Measurements from ENCODE around the gene TBX2.

Gene TBX2

GRCh38 chr17:61456061-61456681 lies 56.5 kb downstream of the TBX2 start:
- DNase-seq, result no peak

GRCh38 chr17:61456688-61457225 lies 57.1 kb downstream of the TBX2 start:
- no peak for DNase-seq

DNA sequence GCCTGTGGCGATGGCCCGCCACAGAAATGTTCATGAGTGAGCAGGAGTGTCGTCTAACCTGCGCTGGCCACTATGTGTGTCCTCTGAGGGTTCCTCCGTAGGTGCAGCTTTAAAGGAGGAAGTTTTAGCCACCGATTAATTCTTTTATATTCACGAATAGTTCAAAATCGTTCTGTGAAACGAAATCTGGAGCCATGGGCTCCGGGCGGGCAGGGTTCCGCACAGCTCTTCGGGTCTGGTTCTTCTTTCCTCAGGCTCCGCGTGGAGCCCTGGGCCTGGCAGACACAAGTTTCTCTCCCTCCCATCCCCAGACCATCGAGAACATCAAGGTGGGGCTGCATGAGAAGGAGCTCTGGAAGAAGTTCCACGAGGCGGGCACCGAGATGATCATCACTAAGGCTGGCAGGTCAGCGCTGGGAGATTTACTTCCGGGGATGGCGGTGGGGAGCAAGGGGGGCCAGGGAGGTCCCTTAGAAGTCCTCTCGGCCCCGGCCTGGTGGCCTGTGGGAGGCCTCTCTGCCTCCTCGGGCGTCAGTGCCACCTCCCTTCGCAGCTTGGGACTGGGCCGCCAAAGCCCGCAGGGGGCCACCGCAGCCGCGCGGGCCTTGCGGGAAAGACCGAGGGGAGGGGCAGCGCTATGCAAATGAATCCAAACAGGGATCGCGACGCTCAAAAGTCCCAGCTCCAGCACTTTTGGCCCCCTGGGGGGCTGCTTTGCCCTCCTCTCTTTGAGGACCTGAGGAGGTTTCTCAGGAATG lies 57.8 kb downstream of the TBX2 start:
- no peak for DNase-seq

- no peak for DNase-seq
These were observed 58.4 kb downstream of the TBX2 start for GRCh38 chr17:61458000-61458399.

DNA sequence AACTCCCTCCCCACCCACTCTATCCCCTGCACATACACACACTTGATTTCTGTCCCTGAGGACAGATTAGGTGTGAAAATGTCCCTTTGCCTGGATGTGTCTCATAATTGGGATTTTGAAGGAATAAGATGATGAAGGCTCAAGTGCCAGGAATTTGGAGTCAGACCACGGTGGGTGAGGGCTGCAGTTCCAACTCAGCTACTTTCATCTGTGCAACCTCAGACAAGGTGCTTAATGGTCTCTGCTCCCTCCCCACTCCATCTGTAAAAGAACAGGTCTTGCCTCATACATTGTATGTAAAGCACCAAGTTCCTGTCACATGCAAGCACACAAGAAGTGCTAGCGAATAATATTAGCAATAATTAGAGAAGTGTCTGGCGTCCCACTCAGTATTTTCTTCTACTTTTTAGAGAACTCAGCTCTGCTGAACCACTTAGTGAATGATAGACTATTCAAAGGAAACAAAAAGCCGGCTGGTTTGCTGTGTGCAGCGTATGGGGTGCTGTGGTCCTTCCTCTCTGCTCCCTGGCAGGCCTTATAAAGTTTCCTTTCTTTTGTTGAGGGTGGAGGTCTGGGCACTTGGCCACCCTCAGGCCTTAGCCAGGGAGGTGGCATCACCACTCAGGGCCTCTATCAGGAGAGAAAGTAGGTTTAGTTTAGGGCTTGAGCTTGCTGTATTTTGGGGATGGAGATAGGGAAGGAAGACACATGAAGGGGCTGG lies 58.9 kb downstream of the TBX2 start:
- DNase-seq, result no peak

Measured in NCI-H510A (cell line).